Thoracic aorta (tissue), 2 donors: Measurements from ENCODE around the gene POLR2L. TPM values are rescaled to one million over a fixed set of nuclear protein-coding genes. Genes with fewer than 3 reads are reported as not detected.
A peak's percentile ranks its signal among the peaks of the same experiment; 100 is the strongest.

Source experiments
- ATAC-seq: fragments of 150-250 bp; one replicate; pipeline ENCODE4 v1.8.0; 2017; ENCODE audit warnings: low read depth; ENCODE audit not compliant: insufficient number of reproducible peaks, low FRiP score
- DNase-seq: peaks from one replicate; pipeline ENCODE4 v3.0.0-alpha.2; 2020; ENCODE audit warnings: low spot score
- H3K27ac ChIP-seq, 2 donors: fragments of 200-600 bp; sonication (generic); 1 replicate in 1 of 2; 2 replicates in 1 of 2; pipeline ENCODE4 v1.5.1; 2016; ENCODE audit warnings: mild to moderate bottlenecking in 2 of 2, moderate library complexity in 2 of 2
- H3K27me3 ChIP-seq: fragments of 200-600 bp; sonication (generic); replicated peaks from 2 replicates; pipeline ENCODE4 v1.6.0; 2016; ENCODE audit warnings: mild to moderate bottlenecking; ENCODE audit not compliant: insufficient read depth
- H3K36me3 ChIP-seq: fragments of 200-600 bp; sonication (generic); one replicate; pipeline ENCODE4 v1.5.1; 2016
- H3K4me1 ChIP-seq, 2 donors: fragments of 200-600 bp; sonication (generic); 1 replicate in 1 of 2; 2 replicates in 1 of 2; pipeline versions ENCODE4 v1.5.1 to v1.6.0; 2016; ENCODE audit warnings: low read depth in 2 of 2, mild to moderate bottlenecking in 1 of 2; ENCODE audit not compliant: control insufficient read depth in 1 of 2
- H3K4me3 ChIP-seq: fragments of 200-600 bp; sonication (generic); 2 replicates; pipeline ENCODE4 v1.5.1; 2016; ENCODE audit warnings: mild to moderate bottlenecking
- H3K9me3 ChIP-seq: fragments of 200-600 bp; sonication (generic); 2 replicates; pipeline ENCODE4 v1.5.1; 2016
- CTCF ChIP-seq: fragments of 200-600 bp; sonication (generic); IDR thresholded peaks from one replicate; pipeline ENCODE4 v1.5.1; 2019; ENCODE audit warnings: antibody characterized with exemption
- total RNA-seq, 2 donors: library from RNA; depleted of rRNA; stranded (reverse); fragments of >200 nt; gene quantifications; one replicate each; pipeline versions ENCODE4 v1.1.0 to v1.2.3, GENCODE V29; 2016

The POLR2L gene
- total RNA-seq, 2 donors from 2014 or later = 20.8 to 63.0 TPM

GRCh38 chr11:850775-851763 is 8.7 kb upstream of the POLR2L start:
- TF ChIP-seq CTCF = no peak
- H3K4me3 ChIP-seq = no peak overlapping the region
- DNase-seq (no peak), ATAC-seq (no peak)
- no peak overlapping the region for H3K27ac ChIP-seq
- H3K36me3 ChIP-seq = no peaks in the 10 kb centered on the region
- peaks cover 18 to 27% of the 10 kb centered on the region in 2 donors for H3K4me1 ChIP-seq
- no peaks in the 10 kb centered on the region for H3K27me3 ChIP-seq
- no peaks in the 10 kb centered on the region for H3K9me3 ChIP-seq

DNA sequence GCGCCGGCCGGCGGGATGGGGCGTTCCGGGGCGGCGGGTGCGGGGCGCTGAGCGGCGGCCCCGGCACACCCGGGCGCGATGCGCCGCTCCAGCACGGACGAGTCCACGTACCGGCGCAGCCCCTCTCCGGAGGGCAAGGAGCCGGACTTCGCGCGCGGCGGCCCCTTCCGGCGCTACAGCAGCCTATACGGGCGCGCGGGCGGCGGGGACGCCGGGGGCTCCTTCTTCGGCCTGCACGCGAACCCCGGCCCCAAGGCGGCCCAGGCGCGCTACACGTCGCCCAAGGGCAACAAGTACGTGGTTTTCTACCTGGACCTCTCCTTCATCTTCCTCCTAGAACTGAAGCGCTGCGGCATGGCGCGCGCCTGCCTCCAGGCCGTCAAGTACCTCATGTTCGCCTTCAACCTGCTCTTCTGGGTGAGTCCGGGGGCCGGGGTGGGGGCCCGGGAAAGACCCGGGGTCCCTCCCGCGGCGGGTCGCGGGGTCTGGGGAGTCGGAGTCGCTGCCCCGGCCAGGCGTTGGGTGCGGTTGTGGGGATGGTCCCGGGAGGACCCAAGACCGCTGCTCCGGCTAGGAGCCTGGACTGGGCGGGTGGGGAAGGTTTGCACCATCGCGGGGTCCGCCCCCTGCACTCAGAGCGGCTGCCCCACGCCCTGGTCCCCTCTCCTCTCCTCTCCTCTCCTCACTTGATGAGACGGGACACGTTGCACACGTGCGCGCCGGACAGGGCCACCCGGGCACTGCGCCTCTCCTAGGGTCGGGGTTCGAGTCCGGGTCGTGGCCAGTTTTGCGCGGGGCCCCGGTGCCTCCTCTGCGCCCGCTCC is 7.8 kb upstream of the POLR2L start:
- Histone ChIP-seq H3K27ac (no peak overlapping the region), H3K27me3 (no peaks in the 10 kb centered on the region), H3K9me3 (no peaks in the 10 kb centered on the region), H3K36me3 (no peaks in the 10 kb centered on the region), H3K4me3 (peak overlapping the region; percentile 61), H3K4me1 (peaks cover 26 to 36% of the 10 kb centered on the region in 2 donors)
- TF ChIP-seq CTCF = no peak
- ATAC-seq = no peak
- DNase-seq = no peak

- no peaks in the 10 kb centered on the region for H3K9me3 ChIP-seq
- DNase-seq = no peak
- H3K27ac ChIP-seq = no peak overlapping the region
- ATAC-seq = no peak
- H3K4me3 ChIP-seq = peak overlapping the region; percentile 73
- no peak for TF ChIP-seq CTCF
- H3K27me3 ChIP-seq = no peaks in the 10 kb centered on the region
- no peaks in the 10 kb centered on the region for H3K36me3 ChIP-seq
- H3K4me1 ChIP-seq = peaks cover 30 to 42% of the 10 kb centered on the region in 2 donors
These were observed 6.9 kb upstream of the POLR2L start for GRCh38 chr11:849104-849824.

GRCh38 chr11:848380-848931 is 6.1 kb upstream of the POLR2L start:
- ATAC-seq (no peak), DNase-seq (no peak)
- no peaks in the 10 kb centered on the region for H3K36me3 ChIP-seq
- no peak overlapping the region for H3K27ac ChIP-seq
- peak; percentile 89 for TF ChIP-seq CTCF
- no peaks in the 10 kb centered on the region for H3K9me3 ChIP-seq
- H3K4me3 ChIP-seq = peak overlapping the region; percentile 73
- peaks cover 35 to 50% of the 10 kb centered on the region in 2 donors for H3K4me1 ChIP-seq
- no peaks in the 10 kb centered on the region for H3K27me3 ChIP-seq
